Measurements from ENCODE around the gene DNM1. TPM values are rescaled to one million over a fixed set of nuclear protein-coding genes. Genes with fewer than 3 reads are reported as not detected.

DNM1 gene
- total and polyA plus RNA-seq, 2 experiments from 2014 or later = 14.4 to 37.2 TPM

DNA sequence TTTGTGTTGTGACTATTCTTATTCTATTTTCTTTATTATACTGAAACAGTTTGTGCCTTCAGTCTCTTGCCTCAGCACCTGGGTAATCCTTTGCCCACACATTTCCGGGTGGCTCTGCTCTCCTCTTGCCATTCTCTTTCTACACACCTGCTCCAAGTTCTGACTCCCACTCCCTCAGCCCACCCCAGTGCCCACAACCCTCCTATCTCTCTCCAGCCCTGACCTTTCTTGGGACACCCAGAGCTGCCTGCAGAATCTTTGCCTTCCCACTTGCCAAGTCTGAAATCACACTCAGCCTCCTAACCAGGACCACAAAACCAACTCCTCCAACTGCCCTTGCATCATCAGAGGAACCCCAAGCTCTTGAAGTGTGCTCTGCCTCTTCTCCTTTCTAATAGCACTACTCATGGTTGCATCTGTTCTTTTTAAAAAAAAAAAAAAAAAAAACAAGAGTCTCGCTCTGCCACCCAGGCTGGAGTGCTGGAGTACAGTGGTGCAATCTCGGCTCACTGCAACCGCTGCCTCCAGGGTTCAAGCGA is 77.0 kb downstream of the DNM1 start:
- Histone ChIP-seq H3K36me3 (replicated peaks; ENCODE audit: insufficient read depth, low read depth) (no peaks in the 10 kb centered on the region), H3K27me3 (no peaks in the 10 kb centered on the region), H3K4me2 (no peak overlapping the region), H3K9me2 (replicated peaks; ENCODE audit: insufficient read depth) (no peaks in the 10 kb centered on the region), H3K4me3 (no peak overlapping the region), H3K79me2 (peaks cover 21% of the 10 kb centered on the region), H4K20me1 (ENCODE audit: insufficient read depth, poor library complexity, severe bottlenecking) (no peaks in the 10 kb centered on the region), H3K4me1 (ENCODE audit: insufficient read depth) (peaks cover 7% of the 10 kb centered on the region), H3K9me3 (ENCODE audit: low read depth) (no peaks in the 10 kb centered on the region), H3K27ac (no peak overlapping the region), H2AFZ (no peak overlapping the region)
- WGBS (ENCODE audit: low lambda C conversion rate, missing lambda C conversion rate) = 97% methylated on average over 5 of the region's 5 CpGs
- TF ChIP-seq EZH2 (IDR thresholded peaks at IDR 0.05; ENCODE audit: borderline replicate concordance) = no peak
- TF ChIP-seq, protein P1, sequence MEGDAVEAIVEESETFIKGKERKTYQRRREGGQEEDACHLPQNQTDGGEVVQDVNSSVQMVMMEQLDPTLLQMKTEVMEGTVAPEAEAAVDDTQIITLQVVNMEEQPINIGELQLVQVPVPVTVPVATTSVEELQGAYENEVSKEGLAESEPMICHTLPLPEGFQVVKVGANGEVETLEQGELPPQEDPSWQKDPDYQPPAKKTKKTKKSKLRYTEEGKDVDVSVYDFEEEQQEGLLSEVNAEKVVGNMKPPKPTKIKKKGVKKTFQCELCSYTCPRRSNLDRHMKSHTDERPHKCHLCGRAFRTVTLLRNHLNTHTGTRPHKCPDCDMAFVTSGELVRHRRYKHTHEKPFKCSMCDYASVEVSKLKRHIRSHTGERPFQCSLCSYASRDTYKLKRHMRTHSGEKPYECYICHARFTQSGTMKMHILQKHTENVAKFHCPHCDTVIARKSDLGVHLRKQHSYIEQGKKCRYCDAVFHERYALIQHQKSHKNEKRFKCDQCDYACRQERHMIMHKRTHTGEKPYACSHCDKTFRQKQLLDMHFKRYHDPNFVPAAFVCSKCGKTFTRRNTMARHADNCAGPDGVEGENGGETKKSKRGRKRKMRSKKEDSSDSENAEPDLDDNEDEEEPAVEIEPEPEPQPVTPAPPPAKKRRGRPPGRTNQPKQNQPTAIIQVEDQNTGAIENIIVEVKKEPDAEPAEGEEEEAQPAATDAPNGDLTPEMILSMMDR (IDR thresholded peaks at IDR 0.05; ENCODE audit: poor library complexity) = no peak
- TF ChIP-seq EZH2phosphoT487 (IDR thresholded peaks at IDR 0.05; ENCODE audit: low read depth, severe bottlenecking, unreplicated experiment) = no peak
- no peak for DNase-seq (ENCODE audit: low spot score)

DNA sequence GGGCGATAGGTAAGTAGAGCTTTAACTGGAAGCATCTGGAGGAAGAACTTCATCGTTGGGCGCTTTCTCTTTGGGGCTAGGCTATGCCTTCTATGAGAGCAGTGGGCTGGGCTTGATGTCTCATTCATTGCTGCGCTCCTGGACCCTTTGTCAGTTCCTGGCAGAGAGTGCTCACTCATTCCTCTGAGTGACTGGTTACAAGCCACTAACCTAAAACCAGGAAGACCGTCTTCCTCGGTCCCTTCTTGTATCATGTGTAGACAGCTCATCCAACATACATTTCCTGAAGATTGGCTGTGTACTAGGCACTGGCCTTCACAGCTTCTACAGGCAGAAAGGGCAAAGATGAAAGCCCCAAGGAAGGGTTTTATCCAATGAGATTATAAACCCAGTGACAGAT is 79.3 kb downstream of the DNM1 start:
- WGBS (ENCODE audit: low lambda C conversion rate, missing lambda C conversion rate) = 93% methylated on average over 6 of the region's 6 CpGs
- no peak for DNase-seq (ENCODE audit: low spot score)
- Histone ChIP-seq H2AFZ (no peak overlapping the region), H3K36me3 (replicated peaks; ENCODE audit: insufficient read depth, low read depth) (no peaks in the 10 kb centered on the region), H3K79me2 (peaks cover 9% of the 10 kb centered on the region), H4K20me1 (ENCODE audit: insufficient read depth, poor library complexity, severe bottlenecking) (no peaks in the 10 kb centered on the region), H3K4me3 (no peak overlapping the region), H3K27ac (no peak overlapping the region), H3K9me3 (ENCODE audit: low read depth) (no peaks in the 10 kb centered on the region), H3K27me3 (no peaks in the 10 kb centered on the region), H3K4me2 (no peak overlapping the region), H3K9me2 (replicated peaks; ENCODE audit: insufficient read depth) (no peaks in the 10 kb centered on the region), H3K4me1 (ENCODE audit: insufficient read depth) (no peaks in the 10 kb centered on the region)
- TF ChIP-seq EZH2 (IDR thresholded peaks at IDR 0.05; ENCODE audit: borderline replicate concordance) (no peak), EZH2phosphoT487 (IDR thresholded peaks at IDR 0.05; ENCODE audit: low read depth, severe bottlenecking, unreplicated experiment) (no peak)
- TF ChIP-seq, protein P1 (IDR thresholded peaks at IDR 0.05; ENCODE audit: poor library complexity) = no peak

DNA sequence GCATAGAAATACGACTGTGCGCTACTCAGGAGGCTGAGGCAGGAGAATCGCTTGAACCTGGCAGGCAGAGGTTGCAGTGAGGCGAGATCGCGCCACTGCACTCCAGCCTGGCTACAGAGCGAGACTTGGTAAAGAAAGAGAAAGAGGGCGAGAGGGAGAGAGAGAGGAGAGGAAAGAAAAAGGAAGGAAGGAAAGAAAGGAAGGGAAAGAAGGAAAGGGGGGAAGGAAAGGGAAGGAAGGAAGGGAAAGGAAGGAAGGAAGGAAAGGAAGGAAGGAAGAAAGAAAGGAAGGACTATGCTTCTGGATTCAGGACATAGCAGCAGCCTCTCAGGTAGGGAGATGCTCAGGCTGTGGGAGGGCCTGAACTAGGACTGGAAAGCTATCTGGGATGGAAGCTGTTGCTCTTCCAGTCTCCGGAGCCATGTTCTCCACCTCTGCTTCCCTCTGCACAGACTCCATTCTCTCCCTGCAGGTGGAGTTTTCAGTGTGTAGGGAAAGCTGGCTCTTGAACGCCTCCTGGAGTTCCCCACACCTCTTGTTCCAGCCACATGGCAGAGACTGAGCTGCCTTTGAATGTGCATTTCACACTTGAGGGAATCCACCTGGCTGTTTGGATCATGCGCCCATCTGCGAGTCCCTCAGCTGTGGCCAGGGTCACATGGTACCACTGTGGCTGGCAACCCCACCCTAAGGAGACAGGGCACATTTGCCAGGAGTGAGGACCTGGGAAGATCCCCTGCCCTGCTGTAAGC is 82.0 kb downstream of the DNM1 start:
- Histone ChIP-seq H3K9me3 (ENCODE audit: low read depth) (no peaks in the 10 kb centered on the region), H3K9me2 (replicated peaks; ENCODE audit: insufficient read depth) (no peaks in the 10 kb centered on the region), H4K20me1 (ENCODE audit: insufficient read depth, poor library complexity, severe bottlenecking) (no peaks in the 10 kb centered on the region), H3K4me1 (ENCODE audit: insufficient read depth) (no peaks in the 10 kb centered on the region), H3K4me2 (no peak overlapping the region), H3K79me2 (no peaks in the 10 kb centered on the region), H3K4me3 (no peak overlapping the region), H3K27me3 (no peaks in the 10 kb centered on the region), H2AFZ (no peak overlapping the region), H3K27ac (no peak overlapping the region), H3K36me3 (replicated peaks; ENCODE audit: insufficient read depth, low read depth) (no peaks in the 10 kb centered on the region)
- WGBS (ENCODE audit: low lambda C conversion rate, missing lambda C conversion rate) = 98% methylated on average over 12 of the region's 12 CpGs
- TF ChIP-seq, protein P1 (IDR thresholded peaks at IDR 0.05; ENCODE audit: poor library complexity) = no peak
- no peak for TF ChIP-seq EZH2phosphoT487 (IDR thresholded peaks at IDR 0.05; ENCODE audit: low read depth, severe bottlenecking, unreplicated experiment)
- no peak for TF ChIP-seq EZH2 (IDR thresholded peaks at IDR 0.05; ENCODE audit: borderline replicate concordance)
- DNase-seq (ENCODE audit: low spot score) = no peak
